ENCODE results near the gene RAD51B.

DNA sequence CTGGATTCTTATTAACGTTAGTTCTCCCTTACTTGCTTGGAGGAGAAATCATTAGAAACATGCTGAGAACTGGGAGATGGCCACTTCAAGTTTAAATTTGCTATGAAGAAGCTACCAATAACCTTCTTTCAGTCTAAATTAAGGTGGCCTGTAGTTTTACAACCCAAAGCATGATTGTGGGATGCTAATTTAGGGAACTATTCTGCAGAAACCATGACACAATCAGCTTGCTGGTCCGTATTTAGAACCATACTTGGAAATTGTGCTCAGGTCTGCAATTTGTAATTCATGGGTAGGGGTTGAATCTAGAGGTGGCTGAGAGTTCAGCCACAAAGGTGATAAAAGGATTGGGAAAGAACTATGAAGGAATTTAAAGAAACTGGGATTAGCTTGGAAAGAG is 405.7 kb downstream of the RAD51B start:
- TF ChIP-seq, protein P1, sequence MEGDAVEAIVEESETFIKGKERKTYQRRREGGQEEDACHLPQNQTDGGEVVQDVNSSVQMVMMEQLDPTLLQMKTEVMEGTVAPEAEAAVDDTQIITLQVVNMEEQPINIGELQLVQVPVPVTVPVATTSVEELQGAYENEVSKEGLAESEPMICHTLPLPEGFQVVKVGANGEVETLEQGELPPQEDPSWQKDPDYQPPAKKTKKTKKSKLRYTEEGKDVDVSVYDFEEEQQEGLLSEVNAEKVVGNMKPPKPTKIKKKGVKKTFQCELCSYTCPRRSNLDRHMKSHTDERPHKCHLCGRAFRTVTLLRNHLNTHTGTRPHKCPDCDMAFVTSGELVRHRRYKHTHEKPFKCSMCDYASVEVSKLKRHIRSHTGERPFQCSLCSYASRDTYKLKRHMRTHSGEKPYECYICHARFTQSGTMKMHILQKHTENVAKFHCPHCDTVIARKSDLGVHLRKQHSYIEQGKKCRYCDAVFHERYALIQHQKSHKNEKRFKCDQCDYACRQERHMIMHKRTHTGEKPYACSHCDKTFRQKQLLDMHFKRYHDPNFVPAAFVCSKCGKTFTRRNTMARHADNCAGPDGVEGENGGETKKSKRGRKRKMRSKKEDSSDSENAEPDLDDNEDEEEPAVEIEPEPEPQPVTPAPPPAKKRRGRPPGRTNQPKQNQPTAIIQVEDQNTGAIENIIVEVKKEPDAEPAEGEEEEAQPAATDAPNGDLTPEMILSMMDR (conservative IDR thresholded peaks at IDR 0.05; ENCODE audit: low read depth, low read length) = no peak
- no peak for TF ChIP-seq EZH2 (IDR thresholded peaks at IDR 0.05; ENCODE audit: borderline replicate concordance, low read depth, low read length, poor library complexity, severe bottlenecking)

All from A673 (cell line).